T-cell (primary cell): ENCODE data around the gene TALDO1. TPM values are rescaled to one million over a fixed set of nuclear protein-coding genes. Genes with fewer than 3 reads are reported as not detected.

Source experiments
- ATAC-seq, 4 experiments: fragments of 200-7000 bp in 3 of 4; fragments of 150-1000 bp in 1 of 4; cut with Tn5 transposase; replicated peaks in 1 of 4; 1 replicate in 3 of 4; 2 replicates in 1 of 4; pipeline ENCODE4 v1.10.0; 2021; ENCODE audit warnings: moderate library complexity in 3 of 4, mild to moderate bottlenecking in 2 of 4, moderate number of reproducible peaks in 1 of 4
- CTCF ChIA-PET, 2 donors: fragments of 300-600 bp; sonication (Branson Sonifier 250); formaldehyde crosslinking; loops; one replicate each; lab custom pipeline; 2022; ENCODE audit warnings: antibody characterized with exemption in 2 of 2; lab: Charles Lee
- POLR2A ChIA-PET, 2 donors: fragments of 300-600 bp; sonication (Branson Sonifier 250); formaldehyde crosslinking; loops; one replicate each; lab custom pipeline; 2022; ENCODE audit warnings: antibody characterized with exemption in 2 of 2; lab: Charles Lee
- DNase-seq, 35 experiments: peaks; one replicate each; pipeline versions ENCODE4 v3.0.0 to v3.0.0-alpha.2; 2013 to 2023
- H3K27ac ChIP-seq: one replicate; pipeline ENCODE4 v1.5.1; 2013; ENCODE audit warnings: low read length
- H3K27me3 ChIP-seq, 2 experiments: replicated peaks in 1 of 2; 1 replicate in 1 of 2; 2 replicates in 1 of 2; pipeline versions ENCODE4 v1.6.1 to v1.7.0; 2013; ENCODE audit warnings: low read length in 1 of 2, mixed read lengths in 1 of 2; ENCODE audit not compliant: control insufficient read depth in 2 of 2, insufficient read depth in 2 of 2; ENCODE audit errors: extremely low read depth in 1 of 2
- H3K36me3 ChIP-seq, 2 donors: 1 replicate in 1 of 2; 2 replicates in 1 of 2; pipeline versions ENCODE4 v1.6.1 to v1.7.0; 2013; ENCODE audit warnings: low read length in 1 of 2; ENCODE audit not compliant: control insufficient read depth in 2 of 2, insufficient read depth in 1 of 2; ENCODE audit errors: extremely low read depth in 1 of 2
- H3K4me1 ChIP-seq, 2 experiments: 1 replicate in 1 of 2; 2 replicates in 1 of 2; pipeline versions ENCODE4 v1.6.1 to v1.7.0; 2013; ENCODE audit warnings: low read length in 2 of 2, mixed read lengths in 1 of 2; ENCODE audit not compliant: insufficient read depth in 2 of 2, control insufficient read depth in 1 of 2; ENCODE audit errors: extremely low read depth in 1 of 2
- H3K4me3 ChIP-seq, 2 donors: 1 replicate in 1 of 2; 2 replicates in 1 of 2; pipeline versions ENCODE4 v1.5.1 to v1.7.0; 2013; ENCODE audit warnings: mild to moderate bottlenecking in 2 of 2, low read length in 1 of 2, moderate library complexity in 1 of 2; ENCODE audit not compliant: control insufficient read depth in 1 of 2; ENCODE audit errors: extremely low read depth in 1 of 2
- H3K9me3 ChIP-seq: 2 replicates; pipeline ENCODE4 v1.7.0; 2013
- H3K27ac Mint-ChIP-seq, 2 donors: one replicate each; pipeline ENCODE4 v1.8.0; 2020 to 2021; ENCODE audit warnings: mild to moderate bottlenecking in 2 of 2, mixed read lengths in 2 of 2
- H3K27me3 Mint-ChIP-seq, 2 donors: one replicate each; pipeline ENCODE4 v1.8.0; 2021 to 2022; ENCODE audit warnings: mixed read lengths in 2 of 2
- H3K36me3 Mint-ChIP-seq: one replicate; pipeline ENCODE4 v1.8.0; 2021; ENCODE audit warnings: mixed read lengths
- H3K4me1 Mint-ChIP-seq, 3 donors: one replicate each; pipeline ENCODE4 v1.8.0; 2020 to 2022; ENCODE audit warnings: mixed read lengths in 3 of 3, mild to moderate bottlenecking in 1 of 3
- H3K4me3 Mint-ChIP-seq, 3 donors: one replicate each; pipeline ENCODE4 v1.8.0; 2020 to 2022; ENCODE audit warnings: mild to moderate bottlenecking in 3 of 3, mixed read lengths in 3 of 3, moderate library complexity in 3 of 3
- H3K9me3 Mint-ChIP-seq, 3 donors: one replicate each; pipeline ENCODE4 v1.8.0; 2020 to 2022; ENCODE audit warnings: mixed read lengths in 3 of 3
- WGBS: methylation state at CpG from one replicate; pipeline ENCODE4 v1.1.5; 2013; ENCODE audit warnings: missing lambda C conversion rate; ENCODE audit not compliant: insufficient coverage; 5-methylcytosine and 5-hydroxymethylcytosine counted together
- total RNA-seq, 35 experiments: library from RNA in 6 of 35; stranded (reverse) in 6 of 35; fragments of 120-200 nt in 1 of 35; gene quantifications; one replicate each; pipeline versions ENCODE4 v1.2.1 to v1.2.4 and lab custom pipeline; 2013 to 2026

TALDO1 gene
- total RNA-seq, 5 donors from 2014 or later (not counting 1 experiment from before 2014, with no cell fraction given), result 60.5 to 106 (median 102) TPM

DNA sequence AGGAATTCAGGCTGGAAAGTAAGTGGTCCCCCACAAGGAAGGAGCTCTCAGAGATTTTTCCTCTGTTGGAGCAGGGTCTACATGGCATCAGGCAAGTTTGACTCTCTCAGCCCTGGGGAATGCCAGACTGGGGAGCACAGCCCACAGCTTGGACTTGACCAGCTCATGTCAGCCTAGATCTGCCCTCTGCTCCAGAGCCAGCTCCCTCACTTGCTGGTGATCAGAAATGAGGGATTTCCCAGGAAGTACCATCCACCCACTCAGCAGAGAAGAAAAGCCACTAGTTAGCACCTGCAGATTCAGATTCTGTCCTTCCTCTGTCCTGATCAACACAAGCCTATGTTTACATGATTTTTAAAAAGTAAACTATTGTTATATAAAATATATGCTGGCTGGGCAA, 13.0 kb downstream of the TALDO1 start:
- Histone ChIP-seq H3K4me1 (peaks cover 0 to 3% of the 10 kb centered on the region in 2 experiments), H3K4me3 (no peak overlapping the region), H3K27me3 (no peaks in the 10 kb centered on the region), H3K36me3 (peaks cover 10 to 68% of the 10 kb centered on the region in 2 donors), H3K27ac (no peak overlapping the region), H3K9me3 (no peaks in the 10 kb centered on the region)
- peaks cover 24% of the 10 kb centered on the region for H3K36me3 Mint-ChIP-seq
- POLR2A ChIA-PET, result no interaction called here
- DNase-seq, result no peak
- H3K27ac Mint-ChIP-seq, result no peak overlapping the region
- ATAC-seq, result no peak
- CTCF ChIA-PET, result no interaction called here
- H3K27me3 Mint-ChIP-seq, result no peaks in the 10 kb centered on the region
- H3K4me3 Mint-ChIP-seq, result no peak overlapping the region
- no peaks in the 10 kb centered on the region for H3K4me1 Mint-ChIP-seq
- H3K9me3 Mint-ChIP-seq, result no peaks in the 10 kb centered on the region

DNA sequence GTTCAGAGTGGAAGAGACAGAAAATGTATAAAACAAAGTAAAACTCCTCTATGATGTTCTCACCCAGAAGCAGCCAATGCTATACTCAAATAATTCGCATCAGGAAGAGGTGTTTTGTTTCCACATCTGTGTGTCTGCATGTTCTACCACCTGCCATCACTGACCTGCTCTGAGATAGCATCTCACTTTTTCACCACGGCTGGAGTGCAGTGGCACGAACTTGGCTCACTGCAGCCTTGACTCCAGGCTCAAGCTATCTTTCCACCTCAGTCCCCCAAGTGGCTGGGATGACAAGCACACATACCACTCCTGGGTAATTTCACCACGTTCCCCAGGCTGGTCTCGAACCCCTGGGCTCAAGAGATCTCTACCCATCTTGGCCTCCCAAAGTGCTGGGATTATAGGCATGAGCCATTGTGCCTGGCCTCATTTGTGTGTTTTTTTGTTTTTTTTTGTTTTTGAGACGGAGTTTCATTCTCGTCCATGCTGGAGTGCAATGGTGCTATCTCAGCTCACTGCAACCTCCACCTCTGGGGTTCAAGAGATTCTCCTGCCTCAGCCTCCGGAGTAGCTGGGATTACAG, 14.4 kb downstream of the TALDO1 start:
- peaks cover 0 to 2% (median 0%) of the 10 kb centered on the region in 3 donors for H3K4me1 Mint-ChIP-seq
- ChIA-PET POLR2A (interaction anchor here (0.6 kb wide), 3 partner anchors 119 to 285 kb away, joined by 3 to 5 read pairs (median 3); no protein-coding TSS in a partner anchor), CTCF (no interaction called here)
- Histone ChIP-seq H3K27ac (no peak overlapping the region), H3K27me3 (no peaks in the 10 kb centered on the region), H3K36me3 (peaks cover 13 to 66% of the 10 kb centered on the region in 2 donors), H3K9me3 (no peaks in the 10 kb centered on the region), H3K4me3 (no peak overlapping the region), H3K4me1 (peaks cover 0 to 5% of the 10 kb centered on the region in 2 experiments)
- no peak overlapping the region for H3K27ac Mint-ChIP-seq
- no peak for ATAC-seq
- 100% methylated on average over 3 of the region's 8 CpGs for WGBS
- no peaks in the 10 kb centered on the region for H3K27me3 Mint-ChIP-seq
- no peak overlapping the region for H3K4me3 Mint-ChIP-seq
- H3K9me3 Mint-ChIP-seq, result no peaks in the 10 kb centered on the region
- DNase-seq, result no peak
- H3K36me3 Mint-ChIP-seq, result peaks cover 25% of the 10 kb centered on the region

DNA sequence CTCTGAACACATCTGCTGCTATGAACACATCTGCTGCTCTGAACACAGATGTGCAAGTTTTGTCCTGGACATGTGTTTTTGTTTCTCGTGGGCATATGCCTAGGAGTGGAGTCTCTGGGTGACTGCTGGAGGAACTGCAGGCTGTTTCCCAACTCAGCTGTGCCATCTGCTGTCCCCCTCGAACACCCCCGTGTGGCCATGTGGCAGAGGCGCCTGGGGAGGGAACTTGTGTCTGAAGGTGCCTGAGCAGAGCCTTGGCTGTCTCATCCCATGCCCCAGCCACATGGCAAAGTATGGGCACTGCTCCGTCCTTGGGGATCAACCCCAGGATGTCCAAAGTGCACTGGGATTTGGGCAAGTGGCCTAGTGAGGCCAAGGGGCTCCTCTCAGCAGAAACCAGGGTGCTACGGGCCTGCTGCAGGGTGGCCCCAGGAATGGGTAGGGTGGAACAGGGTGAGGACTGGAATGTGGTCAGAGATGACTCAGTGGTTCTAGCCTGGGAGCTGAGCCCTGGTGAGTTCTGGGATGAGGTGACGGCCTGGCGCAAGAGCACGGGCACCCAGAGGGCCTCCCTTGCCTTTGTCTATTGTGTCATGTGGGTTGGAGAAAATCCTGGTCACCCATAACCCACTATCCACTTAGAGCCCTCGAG, 15.3 kb downstream of the TALDO1 start:
- CTCF ChIA-PET, result interaction anchor here (0.5 to 0.6 kb wide), 2 partner anchors 386 to 616 kb away, joined by 5 to 6 read pairs; no protein-coding TSS in a partner anchor
- Mint-ChIP-seq H3K27me3 (no peaks in the 10 kb centered on the region), H3K4me1 (peaks cover 0 to 2% (median 0%) of the 10 kb centered on the region in 3 donors), H3K36me3 (peaks cover 21% of the 10 kb centered on the region), H3K9me3 (no peaks in the 10 kb centered on the region), H3K27ac (peak overlapping the region in 1 of 2 donors; percentile 52), H3K4me3 (no peak overlapping the region)
- ATAC-seq, result no peak
- Histone ChIP-seq H3K27me3 (no peaks in the 10 kb centered on the region), H3K4me1 (peaks cover 0 to 5% of the 10 kb centered on the region in 2 experiments), H3K36me3 (peaks cover 14 to 61% of the 10 kb centered on the region in 2 donors), H3K4me3 (no peak overlapping the region), H3K27ac (no peak overlapping the region), H3K9me3 (no peaks in the 10 kb centered on the region)
- peak in 1 of 35 experiments; percentile 17 for DNase-seq
- POLR2A ChIA-PET, result interaction anchor here in 1 of 2 donors (0.6 kb wide), 1 partner anchor 286 kb away, joined by 3 read pairs; no protein-coding TSS in a partner anchor
- 70% methylated on average over 5 of the region's 10 CpGs for WGBS

DNA sequence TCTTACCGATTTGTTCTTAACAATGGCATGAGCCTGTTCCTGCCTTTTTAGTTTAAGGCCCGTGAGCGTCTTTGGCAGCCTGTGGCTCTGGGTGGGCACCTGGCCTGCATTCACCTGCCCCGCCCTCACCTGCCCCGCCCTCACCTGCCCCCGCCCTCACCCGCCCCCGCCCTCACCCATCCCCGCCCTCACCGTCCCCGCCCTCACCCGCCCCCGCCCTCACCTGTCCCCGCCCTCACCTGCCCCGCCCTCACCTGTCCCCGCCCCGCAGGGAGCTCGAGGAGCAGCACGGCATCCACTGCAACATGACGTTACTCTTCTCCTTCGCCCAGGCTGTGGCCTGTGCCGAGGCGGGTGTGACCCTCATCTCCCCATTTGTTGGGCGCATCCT, 15.8 kb downstream of the TALDO1 start:
- no peak overlapping the region for H3K4me3 Mint-ChIP-seq
- H3K9me3 Mint-ChIP-seq, result no peaks in the 10 kb centered on the region
- H3K27ac Mint-ChIP-seq, result peak overlapping the region in 1 of 2 donors; percentile 52
- ChIA-PET CTCF (interaction anchor here in 1 of 2 donors (0.5 kb wide), 1 partner anchor 386 kb away, joined by 5 read pairs; no protein-coding TSS in a partner anchor), POLR2A (no interaction called here)
- ATAC-seq (no peak), DNase-seq (no peak)
- no peak overlapping the region for H3K4me3 ChIP-seq
- peaks cover 0 to 2% (median 0%) of the 10 kb centered on the region in 3 donors for H3K4me1 Mint-ChIP-seq
- no peaks in the 10 kb centered on the region for H3K27me3 Mint-ChIP-seq
- 100% methylated on average over 1 of the region's 24 CpGs for WGBS
- H3K9me3 ChIP-seq, result no peaks in the 10 kb centered on the region
- H3K27ac ChIP-seq, result no peak overlapping the region
- peaks cover 0 to 5% of the 10 kb centered on the region in 2 experiments for H3K4me1 ChIP-seq
- no peaks in the 10 kb centered on the region for H3K27me3 ChIP-seq
- peaks cover 14 to 59% of the 10 kb centered on the region in 2 donors for H3K36me3 ChIP-seq
- H3K36me3 Mint-ChIP-seq, result peaks cover 18% of the 10 kb centered on the region

DNA sequence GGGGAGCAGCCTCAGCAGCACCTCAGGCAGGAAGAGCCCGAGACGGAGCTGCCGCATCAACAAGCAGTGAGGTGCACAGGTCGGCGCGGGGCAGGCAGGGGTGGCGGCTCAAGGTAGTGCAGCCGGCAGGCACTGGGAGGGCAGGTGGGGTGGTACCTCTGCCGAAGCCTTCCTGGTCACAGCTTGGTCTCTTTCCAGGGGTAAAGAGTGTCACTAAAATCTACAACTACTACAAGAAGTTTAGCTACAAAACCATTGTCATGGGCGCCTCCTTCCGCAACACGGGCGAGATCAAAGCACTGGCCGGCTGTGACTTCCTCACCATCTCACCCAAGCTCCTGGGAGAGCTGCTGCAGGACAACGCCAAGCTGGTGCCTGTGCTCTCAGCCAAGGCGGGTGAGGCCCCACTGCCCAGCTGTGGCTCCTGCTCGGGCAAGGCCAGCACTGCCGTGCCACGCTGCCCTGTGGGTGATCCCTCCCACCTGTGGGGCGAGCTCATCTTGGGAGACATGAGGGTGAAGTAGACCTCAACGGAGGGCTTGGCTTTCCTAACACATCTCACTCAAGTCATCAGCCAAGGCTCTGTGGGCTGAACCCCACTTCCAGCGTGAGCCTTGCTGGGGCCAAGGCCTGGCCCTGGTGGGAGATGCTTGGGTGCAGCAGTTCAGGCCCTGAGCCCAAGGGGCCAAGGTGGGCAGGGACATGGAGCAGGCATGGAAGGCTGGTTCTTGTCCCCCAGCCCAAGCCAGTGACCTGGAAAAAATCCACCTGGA, 16.5 kb downstream of the TALDO1 start:
- no peak overlapping the region for H3K4me3 ChIP-seq
- Mint-ChIP-seq H3K36me3 (peaks cover 18% of the 10 kb centered on the region), H3K27me3 (no peaks in the 10 kb centered on the region), H3K4me3 (no peak overlapping the region), H3K9me3 (no peaks in the 10 kb centered on the region), H3K27ac (no peak overlapping the region), H3K4me1 (peaks cover 0 to 2% (median 0%) of the 10 kb centered on the region in 3 donors)
- no peak overlapping the region for H3K27ac ChIP-seq
- POLR2A ChIA-PET, result no interaction called here
- H3K9me3 ChIP-seq, result no peaks in the 10 kb centered on the region
- ATAC-seq (no peak), DNase-seq (no peak)
- CTCF ChIA-PET, result interaction anchor here in 1 of 2 donors (0.6 kb wide), 1 partner anchor 175 kb away, joined by 6 read pairs; no protein-coding TSS in a partner anchor
- no peaks in the 10 kb centered on the region for H3K27me3 ChIP-seq
- 96% methylated on average over 7 of the region's 22 CpGs for WGBS
- peaks cover 14 to 58% of the 10 kb centered on the region in 2 donors for H3K36me3 ChIP-seq
- H3K4me1 ChIP-seq, result peaks cover 0 to 5% of the 10 kb centered on the region in 2 experiments

DNA sequence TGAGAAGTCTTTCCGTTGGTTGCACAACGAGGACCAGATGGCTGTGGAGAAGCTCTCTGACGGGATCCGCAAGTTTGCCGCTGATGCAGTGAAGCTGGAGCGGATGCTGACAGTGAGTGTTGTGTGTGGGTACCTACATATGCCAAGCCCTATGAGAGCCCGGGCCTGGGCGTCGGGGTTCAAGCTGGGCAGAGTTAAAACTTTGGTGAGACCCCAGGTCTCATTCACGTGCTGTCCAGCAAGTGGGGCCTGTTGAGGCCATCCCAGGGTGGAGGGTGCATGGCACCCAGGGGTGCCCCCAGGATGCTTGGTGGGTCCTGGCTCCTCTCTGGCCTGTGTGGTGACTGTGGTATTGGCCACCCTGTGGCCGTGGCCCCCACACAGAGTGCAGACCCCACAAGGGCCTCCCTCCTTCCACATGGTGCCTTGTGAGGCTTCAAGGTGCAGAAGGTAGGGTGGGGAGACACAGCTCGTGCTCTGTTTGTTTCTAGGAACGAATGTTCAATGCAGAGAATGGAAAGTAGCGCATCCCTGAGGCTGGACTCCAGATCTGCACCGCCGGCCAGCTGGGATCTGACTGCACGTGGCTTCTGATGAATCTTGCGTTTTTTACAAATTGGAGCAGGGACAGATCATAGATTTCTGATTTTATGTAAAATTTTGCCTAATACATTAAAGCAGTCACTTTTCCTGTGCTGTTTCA, 17.2 kb downstream of the TALDO1 start:
- ATAC-seq, result no peak
- Histone ChIP-seq H3K4me3 (no peak overlapping the region), H3K36me3 (peaks cover 14 to 53% of the 10 kb centered on the region in 2 donors), H3K4me1 (peaks cover 0 to 5% of the 10 kb centered on the region in 2 experiments), H3K9me3 (no peaks in the 10 kb centered on the region), H3K27me3 (no peaks in the 10 kb centered on the region), H3K27ac (no peak overlapping the region)
- DNase-seq, result no peak
- WGBS, result 89% methylated on average over 12 of the region's 18 CpGs
- no peaks in the 10 kb centered on the region for H3K9me3 Mint-ChIP-seq
- H3K4me1 Mint-ChIP-seq, result peaks cover 0 to 2% (median 0%) of the 10 kb centered on the region in 3 donors
- no peaks in the 10 kb centered on the region for H3K27me3 Mint-ChIP-seq
- no peak overlapping the region for H3K4me3 Mint-ChIP-seq
- ChIA-PET POLR2A (no interaction called here), CTCF (no interaction called here)
- H3K36me3 Mint-ChIP-seq, result peaks cover 18% of the 10 kb centered on the region
- no peak overlapping the region for H3K27ac Mint-ChIP-seq
